NT2/D1 (cell line): ENCODE results near the gene CACNA1E.

Experiments
- YY1 ChIP-seq: IDR thresholded peaks from 2 replicates; pipeline ENCODE4 v1.6.1; 2011; ENCODE audit not compliant: insufficient read length, insufficient read depth
- ZNF274 ChIP-seq: IDR thresholded peaks from 2 replicates; pipeline ENCODE4 v1.6.1; 2011; ENCODE audit warnings: mild to moderate bottlenecking, low read depth, low read length

- no peak for TF ChIP-seq ZNF274
- TF ChIP-seq YY1: no peak
Measured at GRCh38 chr1:181554465-181554864, 71.1 kb downstream of the CACNA1E start.
